ENCODE measurements around the gene DNAJC1.
"Not testable (repeated sequence)": the region's sequence is repeated elsewhere in the genome, so short reads cannot be mapped to it uniquely, and the experiment has no call there.

DNAJC1 gene

DNA sequence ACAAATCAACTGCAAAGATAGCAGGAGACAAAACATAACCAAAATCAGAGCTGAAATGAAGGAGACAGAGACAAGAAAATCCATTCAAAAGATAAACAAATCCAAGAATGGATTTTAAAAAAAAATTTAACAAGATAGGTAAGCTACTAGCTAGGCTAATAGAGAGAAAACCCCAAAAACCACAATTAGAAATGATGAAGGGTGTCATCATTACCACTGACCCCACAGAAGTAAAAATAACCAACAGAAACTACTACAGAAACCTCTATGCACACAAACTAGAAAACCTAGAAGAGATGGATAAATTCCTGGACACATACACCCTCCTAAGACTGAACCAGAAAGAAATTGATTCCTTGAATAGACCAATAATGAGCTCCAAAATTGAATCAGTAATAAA, 117.6 kb downstream of the DNAJC1 start:
- no peak for TF ChIP-seq PRDM6 (tag by site-specific recombination; IDR thresholded peaks at IDR 0.05)
- no peak for TF ChIP-seq ZNF155 (tag by site-specific recombination; IDR thresholded peaks at IDR 0.05)
- no peak for TF ChIP-seq YY1 (tag by site-specific recombination; IDR thresholded peaks at IDR 0.05)
- no peak for TF ChIP-seq BCL11B (tag by site-specific recombination; IDR thresholded peaks at IDR 0.05; ENCODE audit: low read depth)
- TF ChIP-seq, protein P1, sequence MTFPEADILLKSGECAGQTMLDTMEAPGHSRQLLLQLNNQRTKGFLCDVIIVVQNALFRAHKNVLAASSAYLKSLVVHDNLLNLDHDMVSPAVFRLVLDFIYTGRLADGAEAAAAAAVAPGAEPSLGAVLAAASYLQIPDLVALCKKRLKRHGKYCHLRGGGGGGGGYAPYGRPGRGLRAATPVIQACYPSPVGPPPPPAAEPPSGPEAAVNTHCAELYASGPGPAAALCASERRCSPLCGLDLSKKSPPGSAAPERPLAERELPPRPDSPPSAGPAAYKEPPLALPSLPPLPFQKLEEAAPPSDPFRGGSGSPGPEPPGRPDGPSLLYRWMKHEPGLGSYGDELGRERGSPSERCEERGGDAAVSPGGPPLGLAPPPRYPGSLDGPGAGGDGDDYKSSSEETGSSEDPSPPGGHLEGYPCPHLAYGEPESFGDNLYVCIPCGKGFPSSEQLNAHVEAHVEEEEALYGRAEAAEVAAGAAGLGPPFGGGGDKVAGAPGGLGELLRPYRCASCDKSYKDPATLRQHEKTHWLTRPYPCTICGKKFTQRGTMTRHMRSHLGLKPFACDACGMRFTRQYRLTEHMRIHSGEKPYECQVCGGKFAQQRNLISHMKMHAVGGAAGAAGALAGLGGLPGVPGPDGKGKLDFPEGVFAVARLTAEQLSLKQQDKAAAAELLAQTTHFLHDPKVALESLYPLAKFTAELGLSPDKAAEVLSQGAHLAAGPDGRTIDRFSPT (tag by site-specific recombination; IDR thresholded peaks at IDR 0.05): no peak
- no peak for TF ChIP-seq ZNF24 (tag by site-specific recombination; IDR thresholded peaks at IDR 0.05)
- no peak for TF ChIP-seq ZNF350 (tag by site-specific recombination; IDR thresholded peaks at IDR 0.05)
- no peak for TF ChIP-seq ZNF366 (tag by site-specific recombination; conservative IDR thresholded peaks at IDR 0.05)
- no peak for TF ChIP-seq ZNF354C (tag by site-specific recombination; IDR thresholded peaks at IDR 0.05; ENCODE audit: borderline replicate concordance, low read depth)
- TF ChIP-seq ZNF280D (tag by site-specific recombination; IDR thresholded peaks at IDR 0.05): no peak
- no peak for TF ChIP-seq ZFP3 (tag by site-specific recombination; IDR thresholded peaks at IDR 0.05; ENCODE audit: low read depth)
- no peak for TF ChIP-seq ZBTB17 (tag by site-specific recombination; IDR thresholded peaks at IDR 0.05)
- TF ChIP-seq GLIS2 (tag by site-specific recombination; IDR thresholded peaks at IDR 0.05): no peak
- Histone ChIP-seq H3K9me3 (ENCODE audit: control insufficient read depth, insufficient read depth, low read depth, low read length) (no peaks in the 10 kb centered on the region), H3K4me3 (ENCODE audit: low read depth, low read length) (no peak overlapping the region)

DNA sequence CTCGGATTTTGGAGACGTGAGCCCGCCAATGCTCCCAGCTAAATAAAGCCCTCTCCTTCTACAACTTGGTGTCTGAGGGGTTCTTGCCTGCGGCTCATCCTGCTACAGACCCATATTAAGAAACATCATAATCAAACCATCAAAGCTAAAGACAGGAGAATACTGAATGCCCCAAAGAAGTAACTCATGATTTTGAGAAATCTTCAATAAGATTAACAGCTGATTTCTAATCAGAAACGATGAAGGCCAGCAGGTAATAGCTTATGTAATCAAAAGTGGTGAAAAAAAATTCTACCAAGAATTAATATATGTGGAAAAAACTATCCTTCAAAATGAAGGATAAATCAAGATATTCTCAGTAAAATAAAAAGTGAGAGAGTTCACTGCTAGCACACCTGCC, 130.3 kb downstream of the DNAJC1 start:
- H3K4me1 ChIP-seq (ENCODE audit: control insufficient read depth, insufficient read depth, low read length): no peaks in the 10 kb centered on the region
- ChIA-PET POLR2A (no interaction called here), CTCF (interaction anchor here (0.6 kb wide), 1 partner anchor 353 kb away, joined by 3 read pairs; no protein-coding TSS in a partner anchor)
- no peaks in the 10 kb centered on the region for H3K9me3 ChIP-seq (ENCODE audit: control insufficient read depth, insufficient read depth, low read depth, low read length)
- H3K27ac ChIP-seq (ENCODE audit: extremely low read depth, low read depth, low read length): no peak overlapping the region
- no peak for TF ChIP-seq ZNF10 (tag by site-specific recombination; IDR thresholded peaks at IDR 0.05)
- H3K36me3 ChIP-seq (ENCODE audit: control insufficient read depth in 2 of 2, insufficient read depth in 1 of 2, low read length in 2 of 2): peaks cover 3 to 6% of the 10 kb centered on the region in 2 experiments; a peak in 2 of 3 replicates
- H3K4me3 ChIP-seq (ENCODE audit: low read depth, low read length): no peak overlapping the region

More for the DNA sequence above, 117.6 kb downstream of the DNAJC1 start:
- ChIA-PET CTCF (interaction anchor here (0.6 kb wide), 1 partner anchor 701 kb away, joined by 4 read pairs; no protein-coding TSS in a partner anchor), POLR2A (no interaction called here)
- Histone ChIP-seq H3K27ac (ENCODE audit: extremely low read depth, low read depth, low read length) (no peak overlapping the region), H3K36me3 (ENCODE audit: control insufficient read depth in 2 of 2, insufficient read depth in 1 of 2, low read length in 2 of 2) (no peaks in the 10 kb centered on the region; a peak in 1 of 3 replicates), H3K4me1 (ENCODE audit: control insufficient read depth, insufficient read depth, low read length) (no peaks in the 10 kb centered on the region)

DNA sequence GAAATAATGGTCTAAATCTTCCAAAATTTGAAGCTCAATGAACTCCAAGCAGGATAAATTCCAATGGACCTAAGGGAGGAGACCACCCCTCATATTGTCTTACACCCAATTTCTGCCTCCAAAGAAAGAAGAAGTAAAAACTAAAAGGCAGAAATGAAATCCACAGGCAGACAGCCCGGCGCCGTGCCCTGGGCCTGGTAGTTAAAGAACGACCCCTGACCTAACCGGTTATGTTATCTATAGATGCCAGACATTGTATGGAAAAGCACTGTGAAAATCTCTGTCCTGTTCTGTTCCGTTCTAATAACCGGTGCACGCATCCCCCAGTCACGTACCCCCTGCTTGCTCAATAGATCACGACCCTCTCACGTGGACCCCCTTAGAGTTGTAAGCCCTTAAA, 130.8 kb downstream of the DNAJC1 start:
- H3K27ac ChIP-seq (ENCODE audit: extremely low read depth, low read depth, low read length): not testable (repeated sequence)
- CTCF ChIA-PET: interaction anchor here (0.7 kb wide), 1 partner anchor 719 kb away, joined by 3 read pairs; no protein-coding TSS in a partner anchor

More for the DNA sequence above, 130.8 kb downstream of the DNAJC1 start:
- H3K4me1 ChIP-seq (ENCODE audit: control insufficient read depth, insufficient read depth, low read length); H3K36me3 ChIP-seq (ENCODE audit: control insufficient read depth in 2 of 2, insufficient read depth in 1 of 2, low read length in 2 of 2); H3K4me3 ChIP-seq (ENCODE audit: low read depth, low read length); H3K9me3 ChIP-seq (ENCODE audit: control insufficient read depth, insufficient read depth, low read depth, low read length); POLR2A ChIA-PET: not testable (repeated sequence)
